Duodenal mucosa (tissue), 2 donors: ENCODE data around the gene C9orf50.

Experiments
- H3K27ac ChIP-seq: one replicate; pipeline ENCODE4 v1.7.0; 2013; ENCODE audit warnings: low read depth, low read length
- H3K27me3 ChIP-seq, 2 donors: one replicate each; pipeline ENCODE4 v1.7.0; 2013; ENCODE audit warnings: low read length in 2 of 2, control low read depth in 1 of 2; ENCODE audit not compliant: insufficient read depth in 2 of 2, control insufficient read depth in 1 of 2
- H3K36me3 ChIP-seq, 2 donors: one replicate each; pipeline ENCODE4 v1.7.0; 2013; ENCODE audit warnings: low read length in 2 of 2, control low read depth in 1 of 2; ENCODE audit not compliant: insufficient read depth in 2 of 2, control insufficient read depth in 1 of 2
- H3K4me1 ChIP-seq, 2 donors: one replicate each; pipeline ENCODE4 v1.7.0; 2013; ENCODE audit warnings: low read length in 2 of 2, control low read depth in 1 of 2; ENCODE audit not compliant: insufficient read depth in 2 of 2, control insufficient read depth in 1 of 2
- H3K4me3 ChIP-seq, 2 donors: one replicate each; pipeline ENCODE4 v1.7.0; 2013; ENCODE audit warnings: low read length in 2 of 2, low read depth in 1 of 2
- H3K9ac ChIP-seq, 2 donors: one replicate each; pipeline ENCODE4 v1.7.0; 2013; ENCODE audit warnings: low read length in 2 of 2, low read depth in 1 of 2
- H3K9me3 ChIP-seq, 2 donors: one replicate each; pipeline ENCODE4 v1.7.0; 2013; ENCODE audit warnings: low read length in 2 of 2, control low read depth in 1 of 2; ENCODE audit not compliant: control insufficient read depth in 1 of 2

C9orf50 gene

GRCh38 chr9:129570450-129571297 lies 50.2 kb downstream of the C9orf50 start:
- Histone ChIP-seq H3K4me3 (no peak overlapping the region), H3K27me3 (peaks cover 0 to 3% of the 10 kb centered on the region in 2 donors), H3K9me3 (no peaks in the 10 kb centered on the region), H3K27ac (peak overlapping the region; percentile 46), H3K36me3 (no peaks in the 10 kb centered on the region), H3K9ac (no peak overlapping the region), H3K4me1 (peaks cover 4 to 14% of the 10 kb centered on the region in 2 donors)

DNA sequence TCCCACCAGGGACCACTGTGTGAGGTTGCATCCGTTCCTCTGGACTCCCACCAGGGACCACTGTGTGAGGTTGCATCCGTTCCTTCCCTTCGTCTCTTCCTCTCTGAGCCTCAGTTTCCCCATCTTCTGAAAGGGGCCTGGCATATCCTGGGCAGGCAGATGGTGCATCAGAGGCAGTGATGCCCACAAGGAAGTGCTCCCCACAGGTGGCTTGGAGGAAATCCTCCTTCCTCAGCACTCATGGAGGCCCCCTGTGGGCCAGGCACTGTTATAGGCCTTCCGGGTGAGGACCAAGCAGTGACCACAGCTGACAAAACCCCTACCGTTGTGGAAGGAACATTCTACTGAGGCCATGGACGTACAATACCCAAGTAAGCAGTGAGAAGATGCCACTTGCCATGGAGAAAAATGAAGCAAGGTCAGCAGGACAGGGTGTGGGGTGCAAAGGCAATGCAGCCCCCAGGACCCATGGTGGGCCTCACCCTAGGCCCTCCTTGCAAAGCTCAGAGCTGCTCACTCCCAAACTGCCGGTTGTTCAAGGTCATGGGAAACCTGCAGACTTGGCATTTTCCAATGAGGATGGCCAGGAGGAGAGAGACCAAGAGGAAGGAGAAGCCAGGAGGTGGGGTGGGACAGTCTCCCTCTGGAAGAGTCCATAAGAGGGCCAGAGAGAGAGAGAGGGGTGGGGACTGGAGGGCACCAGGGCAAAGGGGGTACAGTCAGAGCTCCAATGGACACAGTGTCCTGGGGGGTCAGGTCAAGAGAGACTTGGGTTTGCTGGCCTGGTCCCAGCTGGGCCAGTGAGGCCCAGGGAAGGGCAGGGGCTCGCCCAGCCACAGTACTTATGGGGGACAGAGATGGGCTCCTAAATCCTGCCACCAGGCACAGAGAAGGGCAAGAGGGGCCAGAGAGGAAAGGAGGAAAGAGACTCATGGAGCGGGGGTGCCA lies 51.1 kb downstream of the C9orf50 start:
- H3K4me3 ChIP-seq, result peak overlapping the region in 1 of 2 donors; percentile 32

GRCh38 chr9:129568560-129569501 lies 52.1 kb downstream of the C9orf50 start:
- Histone ChIP-seq H3K4me3 (peak overlapping the region; percentile 40 to 54), H3K27me3 (peaks cover 0 to 3% of the 10 kb centered on the region in 2 donors), H3K36me3 (no peaks in the 10 kb centered on the region), H3K4me1 (peaks cover 4 to 14% of the 10 kb centered on the region in 2 donors), H3K9me3 (no peaks in the 10 kb centered on the region), H3K9ac (no peak overlapping the region), H3K27ac (peak overlapping the region; percentile 32)

More for the DNA sequence above, 51.1 kb downstream of the C9orf50 start:
- H3K36me3 ChIP-seq, result no peaks in the 10 kb centered on the region
- peaks cover 0 to 3% of the 10 kb centered on the region in 2 donors for H3K27me3 ChIP-seq
- no peaks in the 10 kb centered on the region for H3K9me3 ChIP-seq
- H3K27ac ChIP-seq, result peak overlapping the region; percentile 32
- no peak overlapping the region for H3K9ac ChIP-seq
- peaks cover 4 to 14% of the 10 kb centered on the region in 2 donors for H3K4me1 ChIP-seq

- H3K36me3 ChIP-seq, result no peaks in the 10 kb centered on the region
- peak overlapping the region; percentile 40 to 54 for H3K4me3 ChIP-seq
- no peaks in the 10 kb centered on the region for H3K9me3 ChIP-seq
- peaks cover 4 to 14% of the 10 kb centered on the region in 2 donors for H3K4me1 ChIP-seq
- H3K27ac ChIP-seq, result peak overlapping the region; percentile 32
- H3K9ac ChIP-seq, result no peak overlapping the region
- peaks cover 0 to 3% of the 10 kb centered on the region in 2 donors for H3K27me3 ChIP-seq
These were observed 52.9 kb downstream of the C9orf50 start for GRCh38 chr9:129567842-129568559.

GRCh38 chr9:129567329-129567728 lies 53.6 kb downstream of the C9orf50 start:
- no peaks in the 10 kb centered on the region for H3K36me3 ChIP-seq
- H3K27ac ChIP-seq, result no peak overlapping the region
- H3K9ac ChIP-seq, result no peak overlapping the region
- peaks cover 0 to 3% of the 10 kb centered on the region in 2 donors for H3K27me3 ChIP-seq
- H3K4me1 ChIP-seq, result peaks cover 4 to 14% of the 10 kb centered on the region in 2 donors
- no peaks in the 10 kb centered on the region for H3K9me3 ChIP-seq
- H3K4me3 ChIP-seq, result no peak overlapping the region

- Histone ChIP-seq H3K36me3 (no peaks in the 10 kb centered on the region), H3K9ac (no peak overlapping the region), H3K4me1 (peaks cover 4 to 14% of the 10 kb centered on the region in 2 donors), H3K9me3 (no peaks in the 10 kb centered on the region), H3K27me3 (peaks cover 0 to 3% of the 10 kb centered on the region in 2 donors), H3K27ac (no peak overlapping the region), H3K4me3 (no peak overlapping the region)
These were observed 54.2 kb downstream of the C9orf50 start for GRCh38 chr9:129566563-129567266.

- H3K9me3 ChIP-seq, result no peaks in the 10 kb centered on the region
- peaks cover 0 to 2% of the 10 kb centered on the region in 2 donors for H3K4me1 ChIP-seq
- H3K4me3 ChIP-seq, result no peak overlapping the region
- H3K27ac ChIP-seq, result no peak overlapping the region
- H3K27me3 ChIP-seq, result no peaks in the 10 kb centered on the region
- no peak overlapping the region for H3K9ac ChIP-seq
- H3K36me3 ChIP-seq, result no peaks in the 10 kb centered on the region
These were observed 58.0 kb downstream of the C9orf50 start for GRCh38 chr9:129562917-129563316.

- Histone ChIP-seq H3K9me3 (no peaks in the 10 kb centered on the region), H3K27ac (no peak overlapping the region), H3K4me3 (no peak overlapping the region), H3K36me3 (no peaks in the 10 kb centered on the region), H3K27me3 (no peaks in the 10 kb centered on the region), H3K9ac (no peak overlapping the region), H3K4me1 (no peaks in the 10 kb centered on the region)
These were observed 58.4 kb downstream of the C9orf50 start for GRCh38 chr9:129562514-129562913.
